Regular cardiac myocyte (primary cell): Measurements from ENCODE around the gene KIF5C. TPM values are rescaled to one million over a fixed set of nuclear protein-coding genes. Genes with fewer than 3 reads are reported as not detected.

ENCODE experiments used
- total RNA-seq: library from RNA; depleted of rRNA; stranded (reverse); fragments of >200 nt; gene quantifications from 2 replicates; pipeline ENCODE4 v1.2.3, GENCODE V29; 2014

KIF5C gene
- total RNA-seq: 0.28 and 0.38 TPM in 2 replicates

GRCh38 chr2:148874868-148875341 is at the start of gene KIF5C:
TSS of gene KIF5C (plus strand) at chr2:148875227. CDS start at chr2:148875618, 391 bp downstream.

GRCh38 chr2:149038442-149039212 is 163.6 kb downstream of the KIF5C start, which contains the start of gene LYPD6B:
TSS of gene LYPD6B (plus strand) at chr2:149038699. CDS start at chr2:149130949, 92,250 bp downstream.

Other genes with a start within 250 kb of the KIF5C start
- 11.8 and 14.0 TPM in 2 replicates for gene EPC2, start 230.5 kb upstream of the KIF5C start, total RNA-seq
- gene LYPD6B, start 163.5 kb downstream of the KIF5C start, total RNA-seq: 0.56 and 2.7 TPM in 2 replicates